ENCODE results near the gene CASP4.

DNA sequence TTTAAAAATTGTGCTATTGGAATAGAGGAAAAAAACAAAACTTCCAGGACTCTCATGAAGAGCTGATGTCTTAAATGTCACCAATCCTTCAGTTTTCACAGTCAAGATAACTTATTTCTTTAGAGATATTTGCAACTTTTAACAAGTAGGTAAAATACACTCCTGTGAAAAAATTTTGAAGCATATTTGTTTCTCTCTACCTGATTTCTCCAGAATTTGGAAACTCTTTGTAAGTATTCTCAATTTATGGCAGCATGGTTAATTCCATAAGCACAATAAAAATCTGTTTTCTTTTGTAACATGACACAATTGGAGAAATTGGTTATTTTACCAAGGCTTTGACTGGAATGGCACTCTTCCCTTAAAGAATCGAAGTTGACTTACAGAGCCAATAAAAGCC, 4.1 kb downstream of the CASP4 start:
- TF ChIP-seq, protein P1, sequence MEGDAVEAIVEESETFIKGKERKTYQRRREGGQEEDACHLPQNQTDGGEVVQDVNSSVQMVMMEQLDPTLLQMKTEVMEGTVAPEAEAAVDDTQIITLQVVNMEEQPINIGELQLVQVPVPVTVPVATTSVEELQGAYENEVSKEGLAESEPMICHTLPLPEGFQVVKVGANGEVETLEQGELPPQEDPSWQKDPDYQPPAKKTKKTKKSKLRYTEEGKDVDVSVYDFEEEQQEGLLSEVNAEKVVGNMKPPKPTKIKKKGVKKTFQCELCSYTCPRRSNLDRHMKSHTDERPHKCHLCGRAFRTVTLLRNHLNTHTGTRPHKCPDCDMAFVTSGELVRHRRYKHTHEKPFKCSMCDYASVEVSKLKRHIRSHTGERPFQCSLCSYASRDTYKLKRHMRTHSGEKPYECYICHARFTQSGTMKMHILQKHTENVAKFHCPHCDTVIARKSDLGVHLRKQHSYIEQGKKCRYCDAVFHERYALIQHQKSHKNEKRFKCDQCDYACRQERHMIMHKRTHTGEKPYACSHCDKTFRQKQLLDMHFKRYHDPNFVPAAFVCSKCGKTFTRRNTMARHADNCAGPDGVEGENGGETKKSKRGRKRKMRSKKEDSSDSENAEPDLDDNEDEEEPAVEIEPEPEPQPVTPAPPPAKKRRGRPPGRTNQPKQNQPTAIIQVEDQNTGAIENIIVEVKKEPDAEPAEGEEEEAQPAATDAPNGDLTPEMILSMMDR (tag by site-specific recombination; IDR thresholded peaks at IDR 0.05): no peak
- TF ChIP-seq SALL2 (tag by site-specific recombination; IDR thresholded peaks at IDR 0.05; ENCODE audit: borderline replicate concordance) (no peak), KLF1 (tag by site-specific recombination; IDR thresholded peaks at IDR 0.05) (no peak), ZBTB1 (tag by site-specific recombination; IDR thresholded peaks at IDR 0.05) (no peak), MYNN (tag by site-specific recombination; IDR thresholded peaks at IDR 0.05; ENCODE audit: borderline replicate concordance) (no peak), ZNF155 (tag by site-specific recombination; IDR thresholded peaks at IDR 0.05) (no peak), ZNF585B (tag by site-specific recombination; IDR thresholded peaks at IDR 0.05) (no peak), ZNF274 (IDR thresholded peaks at IDR 0.05; ENCODE audit: low read length) (no peak), ZNF274 (tag by site-specific recombination; IDR thresholded peaks at IDR 0.05; ENCODE audit: borderline replicate concordance) (no peak), ZNF561 (tag by site-specific recombination; IDR thresholded peaks at IDR 0.05; ENCODE audit: borderline replicate concordance) (no peak), ZNF416 (tag by site-specific recombination; IDR thresholded peaks at IDR 0.05) (no peak)
- TF ChIP-seq, protein P2, sequence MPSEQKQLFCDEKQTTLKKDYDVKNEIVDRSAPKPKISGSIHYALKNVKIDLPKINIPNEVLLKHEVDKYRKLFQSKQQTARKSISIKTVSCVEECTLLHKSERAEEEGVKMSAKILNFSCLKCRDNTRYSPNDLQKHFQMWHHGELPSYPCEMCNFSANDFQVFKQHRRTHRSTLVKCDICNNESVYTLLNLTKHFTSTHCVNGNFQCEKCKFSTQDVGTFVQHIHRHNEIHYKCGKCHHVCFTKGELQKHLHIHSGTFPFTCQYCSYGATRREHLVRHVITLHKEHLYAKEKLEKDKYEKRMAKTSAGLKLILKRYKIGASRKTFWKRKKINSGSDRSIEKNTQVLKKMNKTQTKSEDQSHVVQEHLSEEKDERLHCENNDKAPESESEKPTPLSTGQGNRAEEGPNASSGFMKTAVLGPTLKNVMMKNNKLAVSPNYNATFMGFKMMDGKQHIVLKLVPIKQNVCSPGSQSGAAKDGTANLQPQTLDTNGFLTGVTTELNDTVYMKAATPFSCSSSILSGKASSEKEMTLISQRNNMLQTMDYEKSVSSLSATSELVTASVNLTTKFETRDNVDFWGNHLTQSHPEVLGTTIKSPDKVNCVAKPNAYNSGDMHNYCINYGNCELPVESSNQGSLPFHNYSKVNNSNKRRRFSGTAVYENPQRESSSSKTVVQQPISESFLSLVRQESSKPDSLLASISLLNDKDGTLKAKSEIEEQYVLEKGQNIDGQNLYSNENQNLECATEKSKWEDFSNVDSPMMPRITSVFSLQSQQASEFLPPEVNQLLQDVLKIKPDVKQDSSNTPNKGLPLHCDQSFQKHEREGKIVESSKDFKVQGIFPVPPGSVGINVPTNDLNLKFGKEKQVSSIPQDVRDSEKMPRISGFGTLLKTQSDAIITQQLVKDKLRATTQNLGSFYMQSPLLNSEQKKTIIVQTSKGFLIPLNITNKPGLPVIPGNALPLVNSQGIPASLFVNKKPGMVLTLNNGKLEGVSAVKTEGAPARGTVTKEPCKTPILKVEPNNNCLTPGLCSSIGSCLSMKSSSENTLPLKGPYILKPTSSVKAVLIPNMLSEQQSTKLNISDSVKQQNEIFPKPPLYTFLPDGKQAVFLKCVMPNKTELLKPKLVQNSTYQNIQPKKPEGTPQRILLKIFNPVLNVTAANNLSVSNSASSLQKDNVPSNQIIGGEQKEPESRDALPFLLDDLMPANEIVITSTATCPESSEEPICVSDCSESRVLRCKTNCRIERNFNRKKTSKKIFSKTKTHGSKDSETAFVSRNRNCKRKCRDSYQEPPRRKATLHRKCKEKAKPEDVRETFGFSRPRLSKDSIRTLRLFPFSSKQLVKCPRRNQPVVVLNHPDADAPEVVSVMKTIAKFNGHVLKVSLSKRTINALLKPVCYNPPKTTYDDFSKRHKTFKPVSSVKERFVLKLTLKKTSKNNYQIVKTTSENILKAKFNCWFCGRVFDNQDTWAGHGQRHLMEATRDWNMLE (tag by site-specific recombination; conservative IDR thresholded peaks at IDR 0.05; ENCODE audit: low read depth): no peak

All from HEK293 (cell line).